NCI-H128 (cell line): Measurements from ENCODE around the gene P3H2.
"Not testable (repeated sequence)": the region's sequence is repeated elsewhere in the genome, so short reads cannot be mapped to it uniquely, and the experiment has no call there.

Experiments used
- DNase-seq: peaks from one replicate; lab custom pipeline; 2025; ENCODE audit not compliant: unreplicated experiment; lab: John Stamatoyannopoulos, UW

P3H2 gene, protein sequence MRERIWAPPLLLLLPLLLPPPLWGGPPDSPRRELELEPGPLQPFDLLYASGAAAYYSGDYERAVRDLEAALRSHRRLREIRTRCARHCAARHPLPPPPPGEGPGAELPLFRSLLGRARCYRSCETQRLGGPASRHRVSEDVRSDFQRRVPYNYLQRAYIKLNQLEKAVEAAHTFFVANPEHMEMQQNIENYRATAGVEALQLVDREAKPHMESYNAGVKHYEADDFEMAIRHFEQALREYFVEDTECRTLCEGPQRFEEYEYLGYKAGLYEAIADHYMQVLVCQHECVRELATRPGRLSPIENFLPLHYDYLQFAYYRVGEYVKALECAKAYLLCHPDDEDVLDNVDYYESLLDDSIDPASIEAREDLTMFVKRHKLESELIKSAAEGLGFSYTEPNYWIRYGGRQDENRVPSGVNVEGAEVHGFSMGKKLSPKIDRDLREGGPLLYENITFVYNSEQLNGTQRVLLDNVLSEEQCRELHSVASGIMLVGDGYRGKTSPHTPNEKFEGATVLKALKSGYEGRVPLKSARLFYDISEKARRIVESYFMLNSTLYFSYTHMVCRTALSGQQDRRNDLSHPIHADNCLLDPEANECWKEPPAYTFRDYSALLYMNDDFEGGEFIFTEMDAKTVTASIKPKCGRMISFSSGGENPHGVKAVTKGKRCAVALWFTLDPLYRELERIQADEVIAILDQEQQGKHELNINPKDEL

GRCh38 chr3:190120269-190121060 lies at the start of gene P3H2:
P3H2 (minus strand) TSS chr3:190120897; CDS start chr3:190120731, 166 bp downstream.
- peak; percentile 64 for DNase-seq

DNA sequence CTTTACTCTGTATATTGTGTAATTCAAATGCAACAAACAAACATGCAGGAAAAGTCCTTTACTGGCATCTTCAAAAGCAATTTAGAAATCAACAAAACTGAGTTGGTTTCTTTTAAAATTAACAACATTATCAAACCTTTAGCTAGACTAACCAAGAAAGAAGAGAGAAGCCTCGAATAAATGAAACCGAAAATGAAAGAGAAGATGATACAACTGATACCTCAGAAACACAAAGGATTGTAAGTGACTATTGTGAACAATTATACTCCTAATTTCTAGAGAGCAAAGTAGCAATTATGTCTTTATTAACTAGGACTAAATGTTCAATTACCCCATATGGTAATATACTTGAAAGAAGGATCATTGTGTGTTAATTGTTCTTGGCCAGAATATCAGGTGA lies 49.2 kb upstream of the P3H2 start:
- DNase-seq = no peak

GRCh38 chr3:190169243-190169642 lies 48.5 kb upstream of the P3H2 start:
- no peak for DNase-seq

- no peak for DNase-seq
Observed at GRCh38 chr3:190167936-190168680, 47.4 kb upstream of the P3H2 start.

GRCh38 chr3:190166948-190167347 lies 46.3 kb upstream of the P3H2 start:
- DNase-seq = no peak

DNA sequence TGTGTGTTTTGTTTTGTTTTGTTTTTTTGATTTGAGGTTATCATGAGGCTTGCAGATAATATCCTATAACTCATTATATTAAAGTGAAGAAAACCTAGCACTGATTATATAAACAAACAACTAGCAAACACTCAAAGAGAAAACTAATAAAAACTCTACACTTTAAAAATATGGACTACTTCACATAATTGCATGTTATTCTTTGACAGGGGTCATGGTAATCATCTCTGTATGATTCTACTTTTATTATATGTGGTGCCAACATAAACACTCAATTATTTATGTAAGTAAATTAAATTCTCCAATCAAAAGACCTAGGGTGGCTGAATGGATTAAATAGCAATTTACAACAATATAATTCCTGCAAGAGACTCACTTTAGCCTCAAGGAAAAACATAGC lies 44.6 kb upstream of the P3H2 start:
- no peak for DNase-seq

DNA sequence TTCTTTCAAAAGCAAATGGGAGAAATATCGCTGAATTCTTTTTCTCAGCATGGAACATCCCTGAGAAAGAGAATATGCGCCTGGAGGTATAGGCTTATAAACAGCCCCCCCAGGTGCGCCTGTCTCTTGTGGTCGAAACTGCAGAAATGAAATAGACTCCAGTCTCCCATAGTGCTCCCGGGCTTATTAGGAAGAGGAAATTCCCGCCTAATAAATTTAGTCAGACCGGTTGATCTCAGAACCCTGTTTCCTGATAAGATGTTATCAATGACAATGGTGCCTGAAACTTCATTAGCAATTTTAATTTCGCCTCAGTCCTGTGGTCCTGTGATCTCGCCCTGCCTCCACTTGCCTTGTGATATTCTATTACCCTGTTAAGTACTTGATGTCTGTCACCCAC lies 41.3 kb upstream of the P3H2 start:
- DNase-seq = not testable (repeated sequence)

- DNase-seq = no peak
Observed at GRCh38 chr3:190159902-190160435, 39.3 kb upstream of the P3H2 start.

- no peak for DNase-seq
Observed at GRCh38 chr3:190158261-190158660, 37.6 kb upstream of the P3H2 start.

GRCh38 chr3:190155752-190156151 lies 35.1 kb upstream of the P3H2 start:
- DNase-seq = no peak

DNA sequence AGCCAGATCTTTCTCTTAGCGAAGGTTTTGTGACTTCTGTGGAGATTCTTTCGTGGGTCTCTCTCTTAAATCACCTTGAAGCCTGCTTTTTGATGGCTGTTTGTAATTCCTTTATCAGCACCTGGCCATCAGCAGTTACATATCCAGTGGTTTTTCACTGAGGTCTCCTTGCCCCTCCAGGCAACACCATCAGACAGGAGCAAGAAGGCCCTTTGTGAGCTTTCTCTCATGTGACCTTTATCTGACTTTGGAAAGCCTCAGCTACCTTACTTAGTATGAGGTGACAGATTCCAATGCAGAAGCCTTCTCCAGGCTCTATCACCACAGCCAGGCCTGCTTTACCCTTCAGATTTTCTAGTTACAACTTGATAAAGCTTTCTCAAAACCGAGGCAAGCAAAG lies 30.0 kb upstream of the P3H2 start:
- no peak for DNase-seq

- not testable (repeated sequence) for DNase-seq
Observed at GRCh38 chr3:190149830-190150619, 29.3 kb upstream of the P3H2 start.

DNA sequence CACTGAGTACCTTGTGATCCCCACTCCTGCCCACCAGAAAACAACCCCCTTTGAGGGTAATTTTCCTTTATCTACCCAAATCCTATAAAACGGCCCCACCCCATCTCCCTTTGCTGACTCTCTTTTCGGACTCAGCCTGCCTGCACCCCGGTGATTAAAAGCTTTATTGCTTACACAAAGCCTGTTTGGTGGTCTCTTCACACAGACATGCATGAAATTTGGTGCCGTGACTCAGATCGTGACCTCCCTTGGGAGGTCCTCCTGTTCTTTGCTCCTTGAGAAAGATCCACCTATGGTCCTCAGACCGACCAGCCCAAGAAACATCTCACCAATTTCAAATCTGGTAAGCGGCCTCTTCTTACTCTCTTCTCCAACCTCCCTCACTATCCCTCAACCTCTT lies 24.1 kb upstream of the P3H2 start:
- DNase-seq = not testable (repeated sequence)

GRCh38 chr3:190142041-190142440 lies 21.3 kb upstream of the P3H2 start:
- no peak for DNase-seq

DNA sequence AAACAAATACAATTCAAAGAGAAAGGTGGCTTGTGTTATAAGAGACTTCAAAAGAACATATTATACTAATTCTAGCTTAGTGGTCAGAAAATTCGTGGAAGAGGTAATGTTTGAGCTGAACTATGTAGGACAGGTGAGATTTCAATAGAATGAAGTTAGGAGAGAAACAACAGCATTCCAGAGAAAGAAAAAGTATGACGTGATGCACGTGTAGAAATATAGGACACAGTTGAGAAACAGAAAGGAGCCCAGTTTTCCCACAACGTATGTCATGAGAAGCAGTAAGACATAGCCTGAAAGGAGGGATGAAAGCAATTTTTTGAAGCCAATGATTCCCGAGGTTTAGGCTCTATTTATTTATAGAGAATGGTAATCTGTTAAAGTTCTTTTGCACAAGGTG lies 18.7 kb upstream of the P3H2 start:
- DNase-seq = no peak

DNA sequence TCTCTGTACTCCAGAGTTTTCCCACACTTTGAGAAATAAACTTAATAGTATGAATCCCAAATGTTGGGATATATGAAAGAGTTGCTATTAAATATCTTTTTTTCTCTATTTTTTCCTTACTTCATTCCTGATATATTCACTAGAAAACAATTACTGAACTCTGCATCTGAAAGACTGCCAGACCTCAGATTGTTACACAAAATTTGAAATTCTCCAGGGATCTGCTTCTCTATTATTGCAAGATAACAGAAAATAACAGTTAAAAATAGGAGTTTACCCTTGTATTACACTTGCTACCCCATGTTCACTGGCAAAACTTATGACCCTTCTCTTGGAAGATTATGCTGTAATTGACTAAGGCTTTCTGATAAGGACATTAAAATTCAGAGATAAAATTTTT lies 11.7 kb upstream of the P3H2 start:
- DNase-seq = no peak

DNA sequence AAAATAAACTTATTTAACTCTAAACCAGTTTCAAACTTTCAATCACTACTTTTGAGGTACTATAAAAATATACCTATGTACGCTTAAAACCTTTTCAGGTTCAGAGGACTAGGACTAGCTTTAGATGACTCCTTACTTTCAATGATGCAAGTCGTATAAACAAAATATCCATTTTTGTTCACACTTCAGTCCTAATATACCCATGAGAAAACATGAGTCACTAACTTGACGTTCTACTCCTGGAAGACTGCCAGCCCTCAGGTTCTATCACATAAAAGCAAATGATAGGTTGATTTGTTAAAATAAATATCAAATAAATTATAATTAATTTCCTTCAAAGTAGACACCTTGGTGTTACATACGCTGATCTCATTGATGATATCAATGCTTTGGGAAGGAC lies 10.6 kb upstream of the P3H2 start:
- DNase-seq = no peak

- no peak for DNase-seq
Observed at GRCh38 chr3:190130696-190131095, 10.0 kb upstream of the P3H2 start.

- no peak for DNase-seq
Observed at GRCh38 chr3:190130037-190130436, 9.3 kb upstream of the P3H2 start.

GRCh38 chr3:190127797-190128196 lies 7.1 kb upstream of the P3H2 start:
- DNase-seq = no peak
